Progenitor cell of endocrine pancreas (in vitro differentiated cells): Measurements from ENCODE around the gene MESD. TPM values are rescaled to one million over a fixed set of nuclear protein-coding genes. Genes with fewer than 3 reads are reported as not detected.
A peak's percentile ranks its signal among the peaks of the same experiment; 100 is the strongest.

Source experiments
- DNase-seq: peaks from one replicate; pipeline ENCODE4 v3.0.0; 2021; ENCODE audit warnings: low spot score; ENCODE audit not compliant: unreplicated experiment
- H3K27ac Mint-ChIP-seq: 2 replicates; pipeline ENCODE4 v1.8.0; 2021; ENCODE audit warnings: mild to moderate bottlenecking, moderate library complexity, mixed read lengths
- H3K27me3 Mint-ChIP-seq: 2 replicates; pipeline ENCODE4 v1.8.0; 2021; ENCODE audit warnings: mixed read lengths
- H3K36me3 Mint-ChIP-seq: 2 replicates; pipeline ENCODE4 v1.8.0; 2022; ENCODE audit warnings: mixed read lengths; ENCODE audit not compliant: insufficient read depth
- H3K4me1 Mint-ChIP-seq: 2 replicates; pipeline ENCODE4 v1.8.0; 2021; ENCODE audit warnings: low read depth, mixed read lengths
- H3K4me3 Mint-ChIP-seq: 2 replicates; pipeline ENCODE4 v1.8.0; 2021; ENCODE audit warnings: low read depth, mild to moderate bottlenecking, moderate library complexity, mixed read lengths
- H3K9me3 Mint-ChIP-seq: 2 replicates; pipeline ENCODE4 v1.8.0; 2021; ENCODE audit warnings: low read depth, mixed read lengths
- total RNA-seq: library from RNA; stranded (reverse); gene quantifications from 2 replicates; pipeline ENCODE4 v1.2.1, GENCODE V29; 2021
- TF ChIP-seq, protein P1 (sequence below): fragments of 200-600 bp; sonication (generic); IDR thresholded peaks from one replicate; pipeline ENCODE4 v1.5.0; 2021; ENCODE audit warnings: antibody characterized with exemption, mild to moderate bottlenecking; ENCODE audit not compliant: unreplicated experiment

Gene MESD
- total RNA-seq, 1 donor from 2014 or later: 42.6 TPM

DNA sequence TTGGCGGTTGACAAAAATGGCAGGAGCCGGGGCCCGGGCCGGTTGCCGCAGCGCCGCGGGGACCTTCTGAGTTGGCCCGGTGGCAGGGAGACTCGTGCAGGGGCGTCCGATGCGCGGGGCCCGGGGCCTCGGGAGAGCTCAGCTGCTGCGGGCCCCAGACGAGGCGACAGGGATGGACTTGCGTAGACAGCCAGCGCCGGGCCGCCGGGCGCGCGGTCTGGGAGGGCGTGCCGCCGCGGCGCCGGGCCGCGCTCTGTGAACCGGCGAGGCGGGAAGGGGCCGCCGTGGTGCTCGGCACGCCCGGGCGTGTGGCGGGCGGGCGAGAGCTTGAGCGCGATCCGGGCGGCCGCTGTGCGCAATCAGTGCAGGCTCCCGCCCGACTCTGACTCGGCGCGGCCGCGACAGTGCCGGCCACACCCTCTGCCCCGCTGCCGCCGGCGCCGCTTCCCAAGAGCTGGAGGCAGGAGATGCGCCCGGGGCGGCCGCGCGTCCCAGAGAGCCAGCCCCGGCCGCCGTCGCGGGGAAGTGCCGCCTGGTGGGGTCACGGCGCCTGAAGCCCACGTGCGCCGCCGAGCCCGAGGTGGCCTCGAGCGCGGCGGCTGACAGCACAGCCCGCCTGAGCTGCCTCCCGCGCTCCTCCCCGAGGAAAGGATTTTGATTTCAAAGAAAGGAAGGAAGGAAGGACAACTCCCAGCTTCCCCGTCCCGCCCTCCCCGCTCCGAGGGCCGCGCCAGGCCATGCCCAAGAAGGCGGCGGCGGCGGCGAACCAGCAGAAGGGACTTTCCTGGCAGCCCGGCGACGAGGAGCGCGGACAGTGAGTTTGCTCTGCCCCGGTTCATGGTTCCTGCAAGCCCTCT lies 11.8 kb upstream of the MESD start:
- H3K9me3 Mint-ChIP-seq: no peaks in the 10 kb centered on the region
- peaks cover 8% of the 10 kb centered on the region for H3K36me3 Mint-ChIP-seq
- no peaks in the 10 kb centered on the region for H3K27me3 Mint-ChIP-seq
- H3K27ac Mint-ChIP-seq: no peak overlapping the region
- peaks cover 8% of the 10 kb centered on the region for H3K4me1 Mint-ChIP-seq
- TF ChIP-seq, protein P1, sequence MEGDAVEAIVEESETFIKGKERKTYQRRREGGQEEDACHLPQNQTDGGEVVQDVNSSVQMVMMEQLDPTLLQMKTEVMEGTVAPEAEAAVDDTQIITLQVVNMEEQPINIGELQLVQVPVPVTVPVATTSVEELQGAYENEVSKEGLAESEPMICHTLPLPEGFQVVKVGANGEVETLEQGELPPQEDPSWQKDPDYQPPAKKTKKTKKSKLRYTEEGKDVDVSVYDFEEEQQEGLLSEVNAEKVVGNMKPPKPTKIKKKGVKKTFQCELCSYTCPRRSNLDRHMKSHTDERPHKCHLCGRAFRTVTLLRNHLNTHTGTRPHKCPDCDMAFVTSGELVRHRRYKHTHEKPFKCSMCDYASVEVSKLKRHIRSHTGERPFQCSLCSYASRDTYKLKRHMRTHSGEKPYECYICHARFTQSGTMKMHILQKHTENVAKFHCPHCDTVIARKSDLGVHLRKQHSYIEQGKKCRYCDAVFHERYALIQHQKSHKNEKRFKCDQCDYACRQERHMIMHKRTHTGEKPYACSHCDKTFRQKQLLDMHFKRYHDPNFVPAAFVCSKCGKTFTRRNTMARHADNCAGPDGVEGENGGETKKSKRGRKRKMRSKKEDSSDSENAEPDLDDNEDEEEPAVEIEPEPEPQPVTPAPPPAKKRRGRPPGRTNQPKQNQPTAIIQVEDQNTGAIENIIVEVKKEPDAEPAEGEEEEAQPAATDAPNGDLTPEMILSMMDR: no peak
- peak; percentile 42 for DNase-seq
- peak overlapping the region; percentile 93 for H3K4me3 Mint-ChIP-seq

DNA sequence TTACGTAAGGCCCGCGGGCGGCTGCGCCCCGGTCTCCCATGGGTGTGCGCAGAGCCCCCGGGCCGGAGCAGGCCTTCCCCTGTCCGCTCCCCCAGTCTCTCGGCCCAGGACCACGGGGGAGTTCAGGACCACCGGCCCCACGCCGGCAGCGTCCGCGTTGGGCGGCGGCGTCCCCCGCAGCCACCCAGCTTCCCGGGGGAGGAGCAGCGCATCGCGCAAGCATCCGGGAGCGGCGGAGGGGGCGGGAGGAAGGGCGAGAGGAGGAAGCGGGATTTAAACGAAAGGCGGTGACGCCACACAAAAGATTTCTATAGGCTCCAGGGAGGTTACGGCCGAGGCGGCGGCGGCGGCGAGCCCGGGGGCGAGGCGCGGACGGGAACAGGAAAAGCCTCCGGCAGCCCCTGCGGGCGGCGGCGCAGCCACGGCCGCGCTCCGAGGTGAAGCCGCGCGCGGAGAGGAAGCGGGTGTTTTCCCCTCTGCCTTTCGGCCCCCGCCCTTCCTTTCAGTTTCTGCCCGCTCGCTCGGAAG lies 11.1 kb upstream of the MESD start, which contains the start of gene TLNRD1:
TLNRD1 (plus strand) TSS at position 300 of the 528 bp plus-strand sequence. CDS start 1,349 bp downstream, outside the sequence.
- TF ChIP-seq, protein P1: no peak
- Mint-ChIP-seq H3K27ac (peak within 1 kb of the TSS; percentile 94), H3K36me3 (peaks cover 8% of the 10 kb centered on the region)

DNA sequence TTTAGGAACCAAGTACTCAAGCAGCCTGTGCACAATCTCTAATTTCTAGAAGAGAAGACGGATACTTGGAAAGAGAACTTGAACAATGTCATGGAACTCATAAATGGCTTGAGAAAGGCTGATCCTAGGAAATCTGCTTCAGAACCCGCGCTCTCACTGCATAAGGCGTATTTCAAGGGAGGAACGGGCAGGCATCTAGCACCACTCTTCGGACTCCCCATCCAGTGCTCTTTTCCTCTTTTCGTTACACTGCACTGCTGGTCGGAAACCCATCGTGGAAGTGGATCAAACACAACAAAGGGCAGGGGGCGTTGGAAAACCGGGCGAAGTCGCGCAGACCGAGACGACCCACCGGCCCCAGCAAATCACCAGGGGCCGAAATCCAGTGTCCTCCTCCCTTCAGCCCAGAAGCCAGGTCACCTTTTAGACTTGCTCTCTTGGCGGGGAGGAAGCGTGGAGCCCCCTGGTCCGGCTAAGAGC lies 10.6 kb upstream of the MESD start:
- Mint-ChIP-seq H3K9me3 (no peaks in the 10 kb centered on the region), H3K4me3 (peak overlapping the region; percentile 93), H3K27me3 (no peaks in the 10 kb centered on the region), H3K4me1 (peaks cover 9% of the 10 kb centered on the region), H3K36me3 (peaks cover 8% of the 10 kb centered on the region), H3K27ac (peak overlapping the region; percentile 94)
- TF ChIP-seq, protein P1: no peak
- DNase-seq: no peak

More for the DNA sequence above, 11.1 kb upstream of the MESD start, which contains the start of gene TLNRD1:
- H3K4me3 Mint-ChIP-seq: peak within 1 kb of the TSS; percentile 93
- no peaks in the 10 kb centered on the region for H3K9me3 Mint-ChIP-seq
- DNase-seq: peak; percentile 62
- no peaks in the 10 kb centered on the region for H3K27me3 Mint-ChIP-seq
- H3K4me1 Mint-ChIP-seq: peaks cover 8% of the 10 kb centered on the region

DNA sequence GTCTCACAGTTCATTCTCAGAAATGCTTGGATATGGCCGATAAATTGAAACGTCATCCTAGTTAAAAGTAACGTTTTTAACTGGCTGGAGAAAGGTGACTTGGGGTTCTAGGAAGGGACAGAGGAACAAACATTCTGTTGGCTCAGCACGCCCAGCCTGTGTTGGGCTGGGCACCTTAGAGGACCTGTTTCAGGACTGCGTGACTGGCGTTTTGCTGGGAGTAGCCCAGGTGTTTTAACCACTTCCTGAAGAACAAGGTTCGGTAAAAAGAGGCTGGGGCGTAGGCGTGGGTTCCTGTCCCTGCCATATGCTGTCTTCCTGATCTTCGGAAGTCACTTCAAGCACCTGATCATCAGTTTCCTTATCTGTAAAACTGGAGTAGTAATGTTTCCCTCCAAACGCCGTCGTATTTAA lies 10.0 kb upstream of the MESD start:
- no peak for DNase-seq
- TF ChIP-seq, protein P1: no peak
- Mint-ChIP-seq H3K9me3 (no peaks in the 10 kb centered on the region), H3K27me3 (no peaks in the 10 kb centered on the region), H3K4me3 (peak overlapping the region; percentile 93), H3K27ac (peak overlapping the region; percentile 94), H3K36me3 (peaks cover 8% of the 10 kb centered on the region), H3K4me1 (peaks cover 11% of the 10 kb centered on the region)

DNA sequence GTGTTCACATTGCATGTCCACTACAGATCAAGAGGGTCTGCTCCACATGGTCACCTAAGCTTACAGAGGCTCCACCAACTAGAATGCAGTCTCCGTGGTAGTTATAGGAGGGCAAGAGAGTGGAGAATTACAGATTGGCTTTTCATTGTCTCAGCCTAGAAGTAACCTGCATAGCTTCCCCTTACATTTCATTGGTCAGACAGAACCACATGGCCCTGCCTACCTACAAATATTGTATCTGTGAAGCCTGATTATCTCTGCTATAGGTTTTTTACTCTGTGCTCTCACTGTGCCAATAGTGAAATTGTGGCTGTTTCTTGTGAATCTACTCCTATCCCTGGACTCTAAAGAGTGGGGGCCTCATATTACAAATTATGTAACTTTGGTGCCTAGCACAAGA lies 8.6 kb upstream of the MESD start:
- Mint-ChIP-seq H3K36me3 (peaks cover under 1% of the 10 kb centered on the region), H3K4me3 (no peak overlapping the region), H3K9me3 (no peaks in the 10 kb centered on the region), H3K27me3 (no peaks in the 10 kb centered on the region), H3K4me1 (peaks cover 9% of the 10 kb centered on the region), H3K27ac (no peak overlapping the region)
- DNase-seq: no peak
- TF ChIP-seq, protein P1: no peak
